T-helper 1 cell (primary cell): Measurements from ENCODE around the gene PDRG1.

Experiments
- DNase-seq, 5 donors: peaks; one replicate each; pipeline ENCODE4 v3.0.0-alpha.2; 2012 to 2020
- total RNA-seq, 4 donors: gene quantifications; one replicate each; lab custom pipeline; 2026; lab: John Stamatoyannopoulos, UW

Gene PDRG1
- 10.0 to 11.7 (median 10.9) reads per million in 4 donors for total RNA-seq

DNA sequence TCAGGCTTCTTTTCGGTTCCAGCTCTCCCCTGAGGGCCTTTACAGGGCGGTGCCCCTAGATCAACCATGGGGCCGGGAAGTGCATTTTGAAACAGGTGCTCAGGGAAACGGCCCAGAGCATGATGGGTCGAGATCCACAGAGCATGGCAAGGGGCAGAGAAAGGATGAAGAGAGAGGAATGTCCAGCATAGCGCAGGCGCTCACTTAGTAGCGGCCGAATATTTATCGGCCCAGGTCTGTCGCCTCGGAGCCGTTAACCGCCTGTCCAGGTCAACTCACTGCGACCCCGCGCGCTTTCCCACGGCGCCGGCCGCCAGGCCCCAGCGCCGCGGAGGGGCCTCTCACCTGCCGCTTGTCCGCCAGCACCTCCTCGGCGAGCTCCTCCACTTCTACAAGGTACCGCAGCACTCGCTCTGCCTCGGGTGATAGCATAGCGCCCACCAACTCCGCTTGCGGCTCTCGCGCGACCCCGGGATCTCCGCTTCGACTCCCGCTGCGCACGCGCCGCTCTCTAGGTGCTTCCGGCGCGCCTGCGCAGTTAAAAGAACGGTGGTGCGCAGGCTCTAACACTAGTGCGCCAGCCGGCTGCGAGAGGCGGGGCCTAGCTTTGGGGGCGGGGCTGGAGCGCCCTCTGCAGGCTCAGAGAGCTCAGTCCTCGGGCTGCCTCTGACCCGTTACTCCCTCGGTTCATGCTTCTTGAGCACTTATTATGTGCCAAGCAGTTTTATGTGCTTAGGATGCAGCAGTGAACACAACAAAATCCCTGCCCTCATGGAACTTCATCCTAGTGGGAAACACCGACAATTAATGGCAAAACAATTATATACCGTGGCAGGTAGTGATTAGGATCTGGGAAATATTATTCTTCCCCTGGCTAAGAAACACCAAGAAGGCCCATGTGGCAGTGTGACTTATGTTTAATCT is at the start of gene PDRG1:
PDRG1 (minus strand) TSS at position 517 of the 924 bp plus-strand sequence; CDS start at position 432, 85 bp downstream.
- DNase-seq, result peak; percentile 93 to 97 (median 95)

DNA sequence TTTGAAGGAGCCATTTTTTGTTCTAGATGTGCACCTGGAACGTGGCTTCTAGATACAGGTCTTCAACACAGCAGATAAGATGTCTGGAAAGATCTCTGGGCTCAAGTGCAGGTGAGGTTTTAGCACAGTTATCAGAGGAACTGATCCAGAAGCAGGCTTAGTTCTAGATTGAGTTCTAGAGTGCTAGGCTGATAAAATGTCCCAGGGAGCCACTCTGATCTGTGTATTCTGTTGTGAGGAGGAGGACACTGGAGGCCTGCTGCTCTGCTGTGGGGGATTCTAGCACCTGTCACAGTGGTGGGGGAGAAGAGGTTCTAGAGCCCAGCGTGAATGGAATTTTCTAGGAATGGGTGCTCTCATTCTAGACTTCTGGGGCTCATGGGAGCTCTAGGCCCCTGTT is 46.4 kb upstream of the PDRG1 start:
- no peak for DNase-seq

- DNase-seq, result no peak
These were observed 45.1 kb upstream of the PDRG1 start for GRCh38 chr20:31996996-31997395.

- no peak for DNase-seq
These were observed 40.2 kb upstream of the PDRG1 start for GRCh38 chr20:31992086-31992485.

- no peak for DNase-seq
These were observed 39.5 kb upstream of the PDRG1 start for GRCh38 chr20:31991339-31991705.

DNA sequence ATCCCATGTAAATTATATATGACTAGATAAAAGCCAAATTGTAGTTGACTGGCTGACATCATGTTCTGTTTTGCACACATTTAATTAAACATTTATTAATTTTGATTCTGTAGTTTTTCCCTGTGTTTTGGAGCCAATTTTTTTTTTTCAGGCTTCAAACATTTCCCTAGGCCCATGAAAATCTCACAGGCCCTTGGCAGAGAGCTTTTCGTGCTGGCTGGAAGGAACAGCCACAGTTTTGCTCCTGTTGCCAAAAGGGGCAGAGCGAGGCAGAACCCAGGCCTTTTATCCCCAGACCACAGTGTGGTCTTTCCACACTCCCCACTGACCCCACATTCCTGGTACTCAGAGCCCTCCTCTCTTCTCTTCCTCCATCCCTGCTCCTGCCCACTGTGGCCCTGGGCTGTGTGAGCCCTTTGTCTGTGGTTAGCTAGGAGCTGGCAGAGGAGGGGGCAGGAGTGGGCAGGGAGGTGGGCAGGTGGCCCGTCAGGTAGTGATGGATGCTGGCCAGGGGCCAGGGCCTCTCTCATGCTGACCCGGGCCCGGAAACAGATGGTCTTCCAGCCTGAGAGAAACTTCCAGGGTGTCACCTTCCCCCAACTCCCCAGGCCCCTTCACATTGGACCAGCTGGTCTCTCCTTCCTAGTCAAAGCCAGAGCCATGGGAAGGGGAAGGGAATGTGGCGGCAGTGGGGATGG is 38.9 kb upstream of the PDRG1 start:
- DNase-seq, result no peak

DNA sequence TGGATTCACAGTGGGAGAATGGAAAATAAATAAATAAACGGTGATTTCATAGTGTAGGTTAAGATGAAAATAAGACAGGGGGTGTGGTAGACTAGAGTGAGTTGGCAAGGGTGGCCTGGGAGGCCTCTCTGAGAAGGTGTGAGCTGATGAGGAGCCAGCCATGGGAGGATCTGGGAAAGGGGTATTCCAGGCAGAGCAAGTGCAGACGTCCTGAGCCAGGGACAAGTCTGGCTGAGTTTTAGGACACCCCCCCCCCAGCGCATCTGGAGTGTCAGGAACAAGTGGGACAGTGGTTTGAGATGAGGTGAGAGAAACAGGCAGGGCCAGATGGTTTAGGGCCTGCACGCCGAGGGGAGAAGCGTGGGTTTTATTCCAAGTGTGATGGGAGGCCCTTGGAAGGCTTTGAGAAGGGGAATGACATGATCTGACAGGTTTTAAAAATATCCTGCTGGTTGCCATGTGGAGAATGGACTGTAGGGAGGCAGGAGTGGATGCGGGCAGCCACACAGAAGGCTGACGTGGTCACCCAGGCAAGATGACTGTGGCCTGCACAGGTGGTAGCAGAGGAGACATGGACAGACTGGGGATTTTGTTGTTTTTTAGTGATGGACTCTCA is 37.3 kb upstream of the PDRG1 start:
- no peak for DNase-seq

GRCh38 chr20:31988430-31989015 is 36.7 kb upstream of the PDRG1 start:
- no peak for DNase-seq

- no peak for DNase-seq
These were observed 35.9 kb upstream of the PDRG1 start for GRCh38 chr20:31987744-31988143.

DNA sequence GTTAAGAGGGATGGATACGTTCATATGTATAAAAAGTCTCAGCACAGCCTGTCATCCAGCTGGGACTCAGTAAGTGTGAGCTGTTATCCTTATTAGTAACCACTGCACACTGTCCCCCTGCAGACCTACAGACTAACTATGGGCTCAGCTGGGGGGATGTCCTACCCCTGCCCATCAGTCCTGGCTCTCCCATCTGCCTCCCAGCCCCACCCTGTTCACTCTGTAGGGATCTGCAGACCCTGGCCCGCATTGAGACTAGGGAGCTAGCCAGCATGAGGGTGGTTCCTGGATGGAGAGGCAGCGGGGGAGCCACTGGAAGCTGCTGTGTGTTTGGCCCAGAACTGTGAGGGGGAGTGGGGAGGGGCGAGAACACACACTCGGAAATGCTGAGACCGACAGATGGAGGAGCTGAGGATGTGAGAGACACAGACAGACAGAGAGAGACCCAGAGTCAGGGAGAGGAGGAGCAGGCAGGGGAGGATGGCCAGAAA is 33.2 kb upstream of the PDRG1 start:
- DNase-seq, result no peak

GRCh38 chr20:31981784-31982183 is 29.9 kb upstream of the PDRG1 start:
- no peak for DNase-seq

DNA sequence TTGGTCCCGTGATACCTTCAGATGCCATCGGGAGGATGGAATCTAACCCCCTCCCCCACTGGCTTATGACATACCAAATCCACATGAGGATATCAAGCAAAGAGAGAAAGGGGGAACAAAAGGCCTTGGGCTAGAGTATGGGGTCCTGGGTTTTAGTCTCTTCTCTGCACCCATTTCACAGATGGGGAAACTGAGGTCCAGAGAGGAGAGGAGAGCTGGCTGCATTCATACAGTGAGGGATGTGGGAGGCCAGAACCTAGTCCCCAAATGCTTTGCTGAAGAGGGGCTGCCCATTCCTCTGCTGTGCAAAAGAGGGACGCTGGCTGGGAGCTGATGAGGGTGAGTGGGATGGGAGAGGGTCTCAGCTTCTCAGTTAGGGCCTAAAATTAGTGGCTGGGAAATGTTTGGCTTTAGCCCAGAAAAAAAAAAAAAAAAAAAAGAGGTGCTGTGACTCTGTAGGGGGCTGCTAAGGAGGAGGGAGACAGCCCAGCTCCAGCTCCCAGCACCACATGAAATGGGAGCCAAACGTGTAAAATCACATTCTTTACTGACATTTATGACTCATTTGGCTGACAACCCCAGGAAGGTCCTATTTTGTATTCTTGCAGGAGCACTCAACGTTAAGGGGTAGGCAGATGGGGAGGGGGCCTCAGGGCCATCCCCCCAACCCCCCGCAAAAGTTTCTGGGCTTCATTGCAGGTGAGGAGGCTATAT is 28.0 kb upstream of the PDRG1 start:
- DNase-seq, result no peak

DNA sequence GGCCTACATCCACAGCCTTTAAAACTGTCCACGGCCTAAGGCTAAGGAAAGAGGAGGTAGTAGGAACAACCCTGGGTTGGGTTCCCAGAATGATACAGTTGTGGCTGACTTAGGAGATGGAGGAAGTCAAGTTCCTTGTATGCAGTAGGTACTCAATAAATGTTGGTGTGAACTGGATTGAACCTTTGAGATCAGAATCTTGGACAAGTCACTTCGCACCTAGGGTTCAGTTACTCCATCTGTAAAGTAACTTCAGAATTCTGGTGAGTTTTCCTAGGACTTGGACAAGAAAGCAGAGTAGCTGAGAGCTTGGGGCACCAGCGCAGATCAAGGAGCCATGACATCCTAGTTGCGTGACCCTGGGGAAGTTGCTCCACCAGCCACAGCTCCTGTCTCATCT is 25.2 kb upstream of the PDRG1 start:
- no peak for DNase-seq

DNA sequence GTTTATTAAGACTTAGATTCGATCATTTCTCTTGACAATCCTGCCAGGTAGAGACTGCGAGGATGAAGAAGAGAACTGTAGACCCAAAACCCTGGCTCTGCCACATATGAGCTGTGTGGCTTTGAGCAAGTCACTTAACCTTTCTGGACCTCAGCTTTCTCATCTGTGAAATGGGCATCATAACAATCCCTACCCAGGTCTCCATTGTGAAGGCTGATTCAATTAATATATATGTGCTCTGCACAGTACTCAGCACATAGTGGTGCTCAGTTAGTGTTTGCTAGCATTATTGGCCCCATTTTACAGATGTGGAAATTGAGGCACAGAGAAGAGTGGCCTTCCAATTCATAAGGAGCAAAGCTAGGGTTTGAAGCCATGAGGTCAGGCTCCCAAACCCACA is 24.0 kb upstream of the PDRG1 start:
- DNase-seq, result no peak

- DNase-seq, result no peak
These were observed 23.2 kb upstream of the PDRG1 start for GRCh38 chr20:31974951-31975487.

GRCh38 chr20:31974296-31974695 is 22.4 kb upstream of the PDRG1 start:
- DNase-seq, result no peak

DNA sequence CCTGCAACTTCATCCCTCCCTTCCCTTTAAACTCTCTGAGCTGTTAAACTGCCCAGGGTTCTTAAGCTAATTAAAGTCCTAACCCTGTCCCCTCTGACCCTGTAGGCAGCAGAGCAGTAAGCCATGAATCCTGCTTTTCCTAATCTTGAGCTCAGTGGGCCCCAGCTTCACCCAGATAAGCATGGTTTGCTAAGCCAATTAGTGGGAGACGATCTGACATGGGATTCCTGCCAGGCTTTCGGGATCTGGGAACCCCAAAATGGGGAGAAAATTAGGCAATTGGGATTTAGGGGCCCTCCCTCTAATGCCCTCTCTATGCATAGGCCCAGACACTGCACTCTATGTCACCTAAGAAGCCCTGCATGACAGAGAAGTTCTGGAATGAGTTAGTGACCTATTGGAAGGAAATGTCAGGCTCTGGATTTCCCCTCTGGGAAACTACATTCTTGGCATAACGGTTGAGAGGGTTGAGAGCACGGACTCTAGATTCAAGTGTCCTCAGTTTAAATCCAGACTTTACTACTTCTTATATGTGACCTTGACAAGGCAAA is 20.7 kb upstream of the PDRG1 start:
- no peak for DNase-seq

- DNase-seq, result no peak
These were observed 18.1 kb upstream of the PDRG1 start for GRCh38 chr20:31969991-31970390.

GRCh38 chr20:31968291-31969126 is 16.7 kb upstream of the PDRG1 start:
- DNase-seq, result peak; percentile 63 to 80 (median 72)

DNA sequence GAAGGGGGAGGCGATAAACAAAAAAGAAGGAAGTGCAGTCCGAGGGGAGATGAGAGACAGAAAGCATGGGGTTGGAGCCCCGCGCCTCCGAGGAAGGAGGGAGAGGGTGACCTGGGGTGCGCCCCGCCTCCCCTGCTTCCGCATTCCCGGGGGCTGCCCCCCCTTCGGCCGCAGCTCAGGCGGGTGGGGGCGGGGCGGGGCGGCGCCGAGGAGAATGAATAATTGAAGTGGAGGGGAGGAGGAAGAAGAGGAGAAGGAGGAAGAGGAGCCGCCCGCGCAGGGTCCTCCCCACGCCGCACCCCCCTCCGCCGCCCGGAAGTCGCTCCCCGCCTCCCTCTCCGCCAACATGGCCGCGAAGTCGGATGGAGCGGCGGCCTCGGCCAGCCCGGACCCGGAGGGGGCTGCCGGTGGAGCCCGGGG is 16.0 kb upstream of the PDRG1 start, which contains the start of gene XKR7:
XKR7 (plus strand) TSS at position 322 of the 420 bp plus-strand sequence; CDS start at position 347, 25 bp downstream.
- peak in 1 of 5 donors; percentile 8 for DNase-seq
